HG02798 (cell line): ENCODE results near the gene FAM124B.

Experiments
- ATAC-seq: cut with Tn5 transposase; IDR thresholded peaks from one replicate; pipeline ENCODE4 v1.9.1; 2021; ENCODE audit warnings: mild to moderate bottlenecking; ENCODE audit not compliant: unreplicated experiment, poor library complexity

Gene FAM124B

DNA sequence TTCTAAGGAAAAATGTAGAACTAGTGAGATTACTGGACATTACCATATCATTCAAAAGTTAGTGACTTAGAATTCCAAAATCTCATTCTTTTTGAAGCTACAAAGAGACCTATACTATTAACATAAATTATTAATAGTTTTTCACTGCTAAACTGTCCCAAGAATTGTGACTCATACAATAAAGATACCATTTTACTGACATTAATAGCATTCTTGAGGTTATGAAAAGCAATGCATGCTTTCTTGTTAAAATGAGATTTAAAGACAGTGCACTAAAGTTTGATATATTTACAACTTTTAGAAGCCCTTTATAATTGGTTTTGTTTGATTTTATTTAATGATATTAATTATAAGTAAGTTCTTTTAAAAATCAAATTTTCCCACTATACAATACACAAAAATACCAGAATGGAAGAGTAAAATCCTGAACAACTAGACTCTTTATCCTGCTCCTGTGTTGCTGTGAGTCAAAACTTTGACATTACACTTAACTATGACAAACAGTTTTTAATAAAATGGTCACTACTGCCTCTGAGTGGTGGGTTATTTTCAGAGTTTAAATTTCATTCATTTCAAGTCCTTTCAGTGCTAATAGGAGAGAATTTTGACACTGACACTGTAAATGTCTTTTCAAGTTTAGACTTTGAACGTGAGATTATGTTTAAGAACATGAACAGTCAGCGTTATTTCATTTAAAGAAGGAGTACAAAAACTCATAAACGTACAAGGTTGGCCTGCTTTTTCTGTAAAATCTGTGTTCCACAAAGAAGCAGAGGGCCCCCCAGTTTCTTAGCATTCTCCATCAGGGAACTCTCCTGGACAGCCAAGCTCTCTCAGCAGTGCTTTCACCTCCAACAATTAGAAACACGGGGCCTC, 54.5 kb downstream of the FAM124B start:
- no peak for ATAC-seq

DNA sequence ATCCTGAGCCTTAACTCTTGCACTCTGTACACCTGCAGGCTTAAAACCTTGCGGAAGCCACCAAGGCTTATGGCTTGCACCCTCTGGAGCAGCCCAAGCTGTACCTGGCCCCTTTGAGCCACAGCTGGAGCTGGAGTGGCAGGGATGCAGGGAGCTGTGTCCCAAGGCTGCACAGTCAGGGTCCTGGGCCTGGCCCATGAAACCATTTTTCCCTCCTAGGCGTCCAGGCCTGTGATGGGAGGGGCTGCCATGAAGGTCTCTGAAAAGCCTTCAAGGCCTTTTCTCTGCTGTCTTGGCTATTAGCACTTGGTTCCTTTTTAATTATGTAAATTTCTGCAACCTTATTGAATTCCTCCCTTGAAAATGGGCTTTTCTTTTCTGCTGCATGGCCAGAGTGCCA, 56.4 kb downstream of the FAM124B start:
- ATAC-seq = no peak

DNA sequence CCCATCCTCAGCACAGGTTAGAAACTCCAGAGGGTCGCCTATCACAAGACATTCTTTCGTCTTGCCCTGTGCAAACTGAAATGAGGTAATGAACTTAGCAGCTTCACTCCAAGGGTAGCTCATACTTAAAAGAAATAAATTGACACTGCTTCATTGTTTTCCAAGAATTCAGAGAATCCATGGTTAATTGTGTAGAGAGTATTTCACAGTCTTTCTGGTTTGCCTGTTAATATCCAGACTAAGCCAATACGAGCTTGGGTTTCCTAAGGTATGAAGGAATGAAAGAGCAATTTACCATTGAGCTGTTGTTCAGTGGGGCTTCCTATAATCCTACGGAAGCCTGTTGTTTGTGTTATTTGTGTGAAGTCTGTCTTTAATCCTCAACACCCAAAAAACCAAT, 58.7 kb downstream of the FAM124B start:
- no peak for ATAC-seq

DNA sequence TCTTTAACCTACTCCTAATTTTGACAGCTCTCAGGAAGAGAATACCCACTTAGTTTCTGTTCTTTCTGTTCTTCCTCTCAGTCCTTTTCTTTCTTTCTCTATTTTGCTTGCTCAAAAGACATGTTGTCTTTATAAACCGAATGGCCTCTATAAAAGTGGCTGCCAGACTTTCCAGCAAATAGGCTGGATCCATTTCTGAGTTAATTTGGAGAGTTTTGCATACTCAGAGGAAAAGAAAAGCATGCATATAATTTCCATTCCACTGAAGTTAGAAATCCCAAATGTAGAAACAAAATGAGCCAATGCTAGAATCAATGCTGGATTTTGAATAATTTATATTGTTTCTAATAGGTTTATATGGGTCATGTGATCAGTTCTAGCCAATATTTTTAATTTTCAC, 65.9 kb downstream of the FAM124B start:
- no peak for ATAC-seq

DNA sequence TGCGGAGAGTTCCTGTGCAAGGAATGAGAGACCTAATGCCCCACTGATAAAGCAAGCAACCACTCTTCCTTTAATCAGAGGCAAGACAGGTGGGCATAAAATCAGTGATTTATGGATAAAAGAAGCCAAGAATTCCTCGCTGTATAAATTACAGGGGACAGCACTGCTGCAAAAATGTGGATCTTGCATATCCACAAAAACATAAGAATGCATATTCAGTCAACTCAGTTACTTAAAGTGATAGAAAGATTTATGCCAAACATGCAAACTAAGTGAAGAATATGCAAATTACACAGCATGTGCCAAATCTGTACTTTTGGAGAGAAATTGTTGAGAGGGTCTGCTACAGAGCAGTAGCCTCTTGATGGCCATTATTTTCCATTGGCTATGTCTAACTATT, 67.2 kb downstream of the FAM124B start:
- ATAC-seq = no peak

DNA sequence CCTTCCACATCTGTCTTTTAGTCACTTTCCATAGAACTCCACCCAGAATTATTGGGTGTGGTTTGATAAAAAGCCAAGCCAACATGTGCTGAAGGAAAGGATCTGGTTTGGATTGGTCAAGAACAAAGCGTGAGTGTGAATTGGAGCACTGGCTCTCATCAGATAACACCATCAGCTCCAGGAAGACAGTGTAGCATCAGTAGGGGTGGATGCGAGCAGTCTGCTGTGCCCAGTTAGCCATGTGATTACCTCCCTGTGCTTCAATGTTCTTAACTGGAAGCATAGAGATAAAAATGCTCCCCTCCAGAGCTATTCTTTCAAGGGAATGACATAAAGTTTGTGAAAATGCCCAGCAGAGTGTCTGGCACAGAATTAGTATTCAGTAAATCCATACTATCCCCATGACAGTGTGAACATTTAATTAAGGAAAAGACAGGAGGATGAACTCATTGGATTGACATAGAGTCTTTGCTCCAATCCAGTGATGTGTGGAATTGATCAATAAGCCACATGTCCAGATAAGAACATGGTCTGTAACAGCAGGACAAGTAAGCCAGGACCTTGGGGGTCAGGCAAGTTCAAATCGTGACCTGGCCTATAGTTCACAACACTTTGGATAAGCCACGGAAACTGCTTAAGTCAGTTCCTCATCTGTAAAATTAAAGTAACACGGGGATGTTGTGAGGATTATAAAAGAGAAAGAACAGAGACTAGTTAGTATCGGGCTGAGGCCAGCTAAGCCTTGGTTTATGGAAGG, 68.0 kb downstream of the FAM124B start:
- no peak for ATAC-seq

DNA sequence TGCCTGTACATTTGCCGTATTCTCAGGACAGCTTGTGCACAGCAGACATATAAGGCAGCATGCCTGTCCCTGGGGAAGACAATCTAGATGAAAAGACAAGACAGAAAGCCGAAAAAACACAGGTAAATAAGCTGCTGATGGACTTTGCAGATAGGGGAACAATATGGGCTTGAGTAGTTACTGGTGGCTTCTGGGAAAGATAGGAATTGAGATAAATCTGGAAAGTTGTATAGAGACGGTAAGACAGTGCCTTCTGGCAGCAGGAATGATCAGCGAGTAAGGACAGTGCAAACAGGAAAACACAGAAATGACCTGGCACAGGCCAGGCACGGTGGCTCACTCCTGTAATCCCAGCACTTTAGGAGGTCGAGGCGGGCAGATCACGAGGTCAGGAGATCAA, 70.2 kb downstream of the FAM124B start:
- no peak for ATAC-seq

DNA sequence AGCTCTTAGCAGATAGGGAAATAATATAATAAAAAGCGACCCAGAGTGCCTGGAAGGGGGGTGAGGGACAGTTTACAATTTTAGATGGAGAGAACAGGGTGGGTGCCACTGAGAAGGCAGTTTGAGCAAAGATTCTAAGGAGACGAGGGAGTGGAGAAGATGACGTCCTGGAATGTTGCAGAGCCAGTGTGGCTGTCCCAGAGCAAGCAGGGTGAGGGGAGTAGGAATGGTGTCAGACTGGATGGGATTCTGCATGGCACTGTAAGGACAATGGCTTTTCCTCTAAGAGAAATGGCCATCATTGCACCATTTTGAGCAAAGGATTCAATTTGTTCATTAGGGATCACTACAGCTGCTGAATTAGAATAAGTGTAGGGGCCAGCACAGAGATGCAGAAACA, 73.1 kb downstream of the FAM124B start:
- no peak for ATAC-seq
